Upper lobe of left lung (tissue), 6 donors: ENCODE data around the gene CNTNAP2. TPM values are rescaled to one million over a fixed set of nuclear protein-coding genes. Genes with fewer than 3 reads are reported as not detected.

Experiments used
- ATAC-seq, 2 donors: fragments of 200-7000 bp; cut with Tn5 transposase; one replicate each; pipeline ENCODE4 v1.9.1; 2022; ENCODE audit warnings: mild to moderate bottlenecking in 2 of 2, moderate library complexity in 2 of 2; ENCODE audit not compliant: low FRiP score in 2 of 2
- DNase-seq, 2 donors: peaks; one replicate each; pipeline ENCODE4 v3.0.0-alpha.2; 2019 to 2020
- H3K27ac ChIP-seq, 4 donors: fragments of 200-600 bp; sonication (generic); one replicate each; pipeline ENCODE4 v1.5.1; 2016 to 2019
- H3K27me3 ChIP-seq, 4 donors: fragments of 200-600 bp; sonication (generic); one replicate each; pipeline ENCODE4 v1.5.1; 2017 to 2019
- H3K36me3 ChIP-seq, 4 donors: fragments of 200-600 bp; sonication (generic); one replicate each; pipeline ENCODE4 v1.5.1; 2016 to 2019
- H3K4me1 ChIP-seq, 4 donors: fragments of 200-600 bp; sonication (generic); one replicate each; pipeline ENCODE4 v1.5.1; 2018 to 2019
- H3K4me3 ChIP-seq, 4 donors: fragments of 200-600 bp; sonication (generic); one replicate each; pipeline ENCODE4 v1.5.1; 2017 to 2019; ENCODE audit warnings: mild to moderate bottlenecking in 2 of 4, moderate library complexity in 1 of 4
- H3K9me3 ChIP-seq, 4 donors: fragments of 200-600 bp; sonication (generic); one replicate each; pipeline ENCODE4 v1.5.1; 2018 to 2019
- CTCF ChIP-seq, 6 experiments: fragments of 450-650 bp in 4 of 6; fragments of 200-600 bp in 2 of 6; sonication (generic) in 2 of 6; IDR thresholded peaks; one replicate each; pipeline ENCODE4 v1.5.1; 2016 to 2019; ENCODE audit warnings: antibody characterized with exemption in 6 of 6
- EP300 ChIP-seq, 4 donors: sonication (generic); formaldehyde crosslinking; IDR thresholded peaks; one replicate each; pipeline ENCODE4 v1.5.1; 2017; ENCODE audit warnings: antibody characterized with exemption in 4 of 4, control low read depth in 2 of 4
- POLR2A ChIP-seq, 4 donors: fragments of 450-650 bp; IDR thresholded peaks; one replicate each; pipeline ENCODE4 v1.5.1; 2016 to 2017; ENCODE audit warnings: antibody characterized with exemption in 4 of 4, mild to moderate bottlenecking in 2 of 4
- POLR2AphosphoS5 ChIP-seq, 2 donors: sonication (generic); formaldehyde crosslinking; IDR thresholded peaks; one replicate each; pipeline ENCODE4 v1.5.1; 2017; ENCODE audit warnings: antibody characterized with exemption in 2 of 2
- WGBS, 2 donors: methylation state at CpG; one replicate each; pipeline ENCODE4 v1.1.5; 2017 to 2018; 5-methylcytosine and 5-hydroxymethylcytosine counted together
- total RNA-seq, 6 donors: library from RNA; depleted of rRNA in 4 of 6; stranded (reverse); fragments of >200 nt in 4 of 6; gene quantifications; one replicate each; pipeline versions ENCODE4 v1.1.0 to v1.2.1, GENCODE V29; 2016 to 2021
- donor health status: DM: no; HTN: no; CAD: no; lungs with moderate emphysema.
- donor health status: DM: no; HTN: yes; CAD: no; lungs with severe emphysema.

The CNTNAP2 gene
- total RNA-seq, 6 donors from 2014 or later: 0.06 to 1.0 (median 0.37) TPM

- Histone ChIP-seq H3K27ac (no peak overlapping the region), H3K27me3 (no peaks in the 10 kb centered on the region), H3K4me1 (no peaks in the 10 kb centered on the region), H3K9me3 (no peaks in the 10 kb centered on the region), H3K36me3 (no peaks in the 10 kb centered on the region), H3K4me3 (no peak overlapping the region)
- DNase-seq (no peak), ATAC-seq (no peak)
- WGBS, 2 donors: 77 to 86% methylated on average over 5 of the region's 5 CpGs
- TF ChIP-seq CTCF (IDR thresholded peaks at IDR 0.05) (no peak), POLR2A (IDR thresholded peaks at IDR 0.05) (no peak), EP300 (IDR thresholded peaks at IDR 0.05) (no peak), POLR2AphosphoS5 (IDR thresholded peaks at IDR 0.05) (no peak)
These were observed 937.1 kb downstream of the CNTNAP2 start for GRCh38 chr7:147053746-147054145.

GRCh38 chr7:147060070-147060469 lies 943.5 kb downstream of the CNTNAP2 start:
- Histone ChIP-seq H3K9me3 (no peaks in the 10 kb centered on the region), H3K27me3 (no peaks in the 10 kb centered on the region), H3K4me3 (no peak overlapping the region), H3K4me1 (no peaks in the 10 kb centered on the region), H3K36me3 (no peaks in the 10 kb centered on the region), H3K27ac (no peak overlapping the region)
- ATAC-seq: no peak
- TF ChIP-seq POLR2A (IDR thresholded peaks at IDR 0.05): no peak
- no peak for TF ChIP-seq EP300 (IDR thresholded peaks at IDR 0.05)
- TF ChIP-seq POLR2AphosphoS5 (IDR thresholded peaks at IDR 0.05): no peak
- no peak for TF ChIP-seq CTCF (IDR thresholded peaks at IDR 0.05)
- 95 to 96% methylated on average over 3 of the region's 3 CpGs for WGBS, 2 donors
- DNase-seq: no peak

GRCh38 chr7:147062897-147063296 lies 946.3 kb downstream of the CNTNAP2 start:
- no peak overlapping the region for H3K4me3 ChIP-seq
- H3K4me1 ChIP-seq: no peaks in the 10 kb centered on the region
- DNase-seq (no peak), ATAC-seq (no peak)
- TF ChIP-seq CTCF (IDR thresholded peaks at IDR 0.05): no peak
- no peak for TF ChIP-seq POLR2AphosphoS5 (IDR thresholded peaks at IDR 0.05)
- no peak for TF ChIP-seq POLR2A (IDR thresholded peaks at IDR 0.05)
- no peak for TF ChIP-seq EP300 (IDR thresholded peaks at IDR 0.05)
- H3K9me3 ChIP-seq: no peaks in the 10 kb centered on the region
- H3K36me3 ChIP-seq: no peaks in the 10 kb centered on the region
- H3K27me3 ChIP-seq: no peaks in the 10 kb centered on the region
- 53 to 72% methylated on average over 4 of the region's 4 CpGs for WGBS, 2 donors
- no peak overlapping the region for H3K27ac ChIP-seq

- TF ChIP-seq CTCF (IDR thresholded peaks at IDR 0.05): no peak
- TF ChIP-seq EP300 (IDR thresholded peaks at IDR 0.05): no peak
- no peak for TF ChIP-seq POLR2A (IDR thresholded peaks at IDR 0.05)
- no peak for TF ChIP-seq POLR2AphosphoS5 (IDR thresholded peaks at IDR 0.05)
- Histone ChIP-seq H3K27me3 (no peaks in the 10 kb centered on the region), H3K4me3 (no peak overlapping the region), H3K36me3 (no peaks in the 10 kb centered on the region), H3K27ac (no peak overlapping the region), H3K9me3 (no peaks in the 10 kb centered on the region), H3K4me1 (no peaks in the 10 kb centered on the region)
- 56% methylated on average over 5 of the region's 5 CpGs for WGBS, 2 donors
- no peak for DNase-seq
- ATAC-seq: no peak
These were observed 952.2 kb downstream of the CNTNAP2 start for GRCh38 chr7:147068842-147069241.

- DNase-seq (no peak), ATAC-seq (no peak)
- Histone ChIP-seq H3K27me3 (no peaks in the 10 kb centered on the region), H3K27ac (no peak overlapping the region), H3K9me3 (no peaks in the 10 kb centered on the region), H3K4me1 (no peaks in the 10 kb centered on the region), H3K36me3 (no peaks in the 10 kb centered on the region), H3K4me3 (no peak overlapping the region)
- WGBS, 2 donors: 51 to 56% methylated on average over 1 of the region's 1 CpG
- TF ChIP-seq CTCF (IDR thresholded peaks at IDR 0.05) (no peak), POLR2AphosphoS5 (IDR thresholded peaks at IDR 0.05) (no peak), EP300 (IDR thresholded peaks at IDR 0.05) (no peak), POLR2A (IDR thresholded peaks at IDR 0.05) (no peak)
These were observed 953.2 kb downstream of the CNTNAP2 start for GRCh38 chr7:147069771-147070170.
